GM18517 (cell line): ENCODE data around the gene RAB5A.
"Not testable (repeated sequence)": the region's sequence is repeated elsewhere in the genome, so short reads cannot be mapped to it uniquely, and the experiment has no call there.

ENCODE experiments used
- ATAC-seq: cut with Tn5 transposase; IDR thresholded peaks from one replicate; pipeline ENCODE4 v1.9.1; 2021; ENCODE audit warnings: mild to moderate bottlenecking, moderate library complexity; ENCODE audit not compliant: unreplicated experiment

RAB5A gene

DNA sequence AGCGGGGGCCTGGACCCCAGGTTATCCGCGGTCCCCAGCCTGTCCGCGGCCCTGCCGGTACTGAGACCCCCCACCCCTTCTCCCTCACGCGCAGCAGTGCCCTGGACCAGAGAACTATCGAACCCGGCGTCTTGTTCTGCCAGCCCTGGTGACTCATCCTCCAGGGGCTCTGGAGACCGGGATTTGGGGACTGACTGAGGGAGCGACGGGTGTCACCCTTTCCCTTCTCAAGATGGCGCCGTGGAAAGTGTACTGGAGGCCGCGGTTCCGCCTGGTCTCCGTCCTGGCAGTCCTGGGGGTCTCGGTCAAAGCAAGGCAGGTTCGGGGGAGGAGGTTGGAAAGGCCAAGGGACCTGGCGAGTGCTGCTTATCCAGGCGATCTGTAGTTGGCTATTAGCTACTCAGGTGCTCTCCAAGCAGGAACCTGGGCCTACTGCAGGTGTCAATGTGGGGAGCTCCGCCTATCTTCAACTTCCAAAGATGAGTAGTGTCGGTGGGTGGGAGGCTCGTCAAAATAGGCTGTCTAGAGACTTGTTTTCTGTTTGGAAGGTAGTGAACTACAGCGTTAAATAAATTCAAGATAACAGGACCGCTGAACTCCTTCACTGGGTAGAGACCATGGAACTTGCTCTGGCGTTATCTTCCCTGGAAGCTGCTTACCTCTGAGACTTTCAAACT, 790 bp downstream of the RAB5A start:
- peak; percentile 22 for ATAC-seq

DNA sequence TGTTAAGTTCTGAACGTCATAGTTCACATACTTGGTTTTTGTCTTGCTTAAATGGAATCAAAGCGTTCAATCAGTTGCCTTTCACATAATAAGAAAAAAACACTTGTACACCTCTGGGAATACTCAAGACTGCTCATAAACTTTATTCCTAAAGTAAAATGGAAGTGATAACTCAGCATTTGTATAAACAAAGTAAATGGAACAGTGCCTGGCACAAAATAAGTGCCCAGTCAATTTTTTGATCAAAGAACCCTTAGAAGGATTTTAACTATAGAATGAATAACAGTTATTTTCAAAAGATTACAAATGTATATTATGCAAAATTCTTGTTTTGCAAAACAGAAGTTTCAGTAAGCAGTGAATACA, 1.3 kb downstream of the RAB5A start:
- ATAC-seq = no peak

DNA sequence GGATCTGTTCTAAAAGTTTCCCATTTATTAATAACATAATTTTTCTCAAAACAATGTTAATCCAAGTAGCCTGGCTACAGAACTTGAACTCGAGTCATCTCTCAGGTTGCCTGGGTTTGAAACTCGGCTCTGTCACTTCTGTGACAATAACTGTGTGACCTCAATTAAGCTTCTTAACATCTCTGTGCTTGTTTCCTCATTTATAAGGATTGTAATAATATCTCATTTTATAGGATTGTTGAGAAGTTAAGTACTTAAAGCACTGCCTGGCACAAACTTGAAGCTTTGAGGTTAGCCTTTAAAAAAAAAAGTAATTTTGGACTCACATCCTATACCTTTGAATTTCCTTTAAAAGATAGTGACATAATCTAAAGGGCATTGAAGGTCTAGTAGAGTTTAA, 3.4 kb downstream of the RAB5A start:
- ATAC-seq = no peak

DNA sequence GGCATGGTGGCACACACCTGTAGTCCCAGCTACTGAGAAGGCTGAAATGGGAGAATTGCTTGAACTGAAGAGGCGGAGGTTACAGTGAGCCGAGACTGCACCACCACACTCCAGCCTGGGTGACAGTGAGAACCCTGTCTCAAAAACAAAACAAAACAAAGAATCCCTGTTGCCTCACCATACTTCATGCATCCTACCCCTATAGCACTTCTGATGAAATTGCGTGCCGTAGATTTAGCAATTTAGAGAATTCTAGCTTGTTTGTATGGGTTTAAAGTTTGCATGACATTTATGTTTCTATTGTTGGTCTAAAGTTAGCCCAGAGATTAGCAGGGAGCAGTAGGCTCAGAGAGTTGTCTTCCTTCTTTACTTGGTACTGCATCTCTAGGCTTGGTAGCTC, 7.8 kb downstream of the RAB5A start:
- no peak for ATAC-seq

DNA sequence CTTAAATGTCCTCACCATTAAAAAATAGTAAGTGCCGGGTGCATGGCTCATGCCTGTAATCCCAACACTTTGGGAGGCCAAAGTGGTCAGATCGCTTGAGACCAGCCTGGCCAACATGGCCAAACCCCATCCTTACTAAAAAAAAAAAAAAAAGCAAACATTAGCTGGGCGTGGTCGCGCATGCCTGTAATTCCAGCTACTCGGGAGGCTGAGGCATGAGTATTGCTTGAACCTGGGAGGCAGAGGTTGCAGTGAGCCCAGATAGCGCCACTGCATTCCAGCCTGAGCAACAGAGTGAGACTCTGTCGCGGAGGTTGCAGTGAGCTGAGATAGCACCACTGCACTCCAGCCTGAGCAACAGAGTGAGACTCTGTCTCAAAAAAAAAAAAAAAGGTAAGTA, 10.5 kb downstream of the RAB5A start:
- not testable (repeated sequence) for ATAC-seq

DNA sequence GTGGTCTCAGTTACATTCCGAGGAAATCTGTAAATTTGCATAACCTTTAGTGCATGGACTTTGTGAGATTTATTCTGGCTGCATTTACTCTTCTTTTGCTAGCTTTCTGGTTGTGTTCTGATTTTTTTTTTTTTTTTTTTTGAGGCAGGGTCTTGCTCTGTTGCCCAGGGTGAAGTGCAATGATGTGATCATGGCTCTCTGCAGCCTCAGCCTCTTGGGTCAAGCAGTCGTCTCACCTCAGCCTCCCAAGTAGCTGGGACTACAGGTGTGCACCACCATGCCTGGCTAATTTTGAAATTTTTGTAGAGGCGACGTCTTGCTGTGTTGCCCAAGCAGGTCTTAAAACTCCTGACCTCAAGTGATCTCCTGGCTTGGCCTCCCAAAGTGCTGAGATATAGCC, 12.6 kb downstream of the RAB5A start:
- ATAC-seq = no peak

DNA sequence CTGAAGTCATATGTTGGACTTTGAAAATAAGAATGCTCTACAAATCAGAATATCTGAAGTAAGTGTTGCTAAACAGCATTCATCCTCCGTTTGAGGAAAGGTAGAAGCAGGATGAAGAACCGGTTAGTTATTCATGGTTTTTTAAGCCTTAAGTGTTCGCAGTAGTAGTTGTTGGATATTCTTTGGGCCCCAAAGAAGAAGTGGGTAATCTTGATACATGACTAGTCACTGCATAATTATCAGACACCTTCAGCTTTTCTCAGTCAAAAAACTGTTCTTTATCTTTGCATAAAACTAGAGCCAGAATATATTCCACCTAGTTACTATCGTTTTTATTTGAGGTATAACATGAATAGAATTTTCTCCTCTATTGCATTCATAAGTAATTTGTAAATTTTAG, 13.8 kb downstream of the RAB5A start:
- ATAC-seq = no peak

DNA sequence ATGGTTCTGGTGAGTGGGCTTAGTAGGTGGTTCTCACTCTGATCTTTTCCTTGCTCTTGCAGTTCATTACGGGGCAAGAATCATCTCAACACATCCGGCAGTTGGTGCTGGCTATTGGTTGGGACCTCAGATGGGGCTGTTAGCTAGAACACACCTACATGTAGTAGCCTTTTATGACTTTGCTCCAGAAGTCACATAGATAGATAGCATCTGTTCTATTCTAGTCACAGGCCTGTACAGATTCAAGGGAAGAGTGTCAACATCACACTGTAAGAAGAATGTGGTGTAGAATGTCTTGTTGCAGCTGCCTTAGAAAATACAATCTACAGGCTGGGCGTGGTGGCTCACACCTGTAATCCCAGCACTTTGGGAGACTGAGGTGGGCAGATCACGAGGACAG, 15.1 kb downstream of the RAB5A start:
- no peak for ATAC-seq

DNA sequence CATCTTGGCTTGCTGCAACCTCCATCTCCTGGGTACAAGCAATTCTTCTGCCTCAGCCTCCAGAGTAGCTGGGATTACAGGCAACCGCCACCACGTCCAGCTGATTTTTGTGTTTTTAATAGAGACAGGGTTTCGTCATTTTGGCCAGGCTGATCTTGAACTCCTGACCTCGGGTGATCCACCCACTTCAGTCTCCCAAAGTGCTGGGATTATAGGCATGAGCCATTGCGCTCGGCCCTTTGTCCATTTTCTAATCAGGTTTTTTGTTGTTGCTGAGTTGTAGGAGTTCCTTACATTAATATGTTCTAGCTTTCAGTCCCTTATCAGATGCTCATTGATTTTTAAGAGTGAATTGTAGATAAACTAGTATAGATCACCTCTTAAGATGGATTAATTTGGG, 20.3 kb downstream of the RAB5A start:
- ATAC-seq = no peak

DNA sequence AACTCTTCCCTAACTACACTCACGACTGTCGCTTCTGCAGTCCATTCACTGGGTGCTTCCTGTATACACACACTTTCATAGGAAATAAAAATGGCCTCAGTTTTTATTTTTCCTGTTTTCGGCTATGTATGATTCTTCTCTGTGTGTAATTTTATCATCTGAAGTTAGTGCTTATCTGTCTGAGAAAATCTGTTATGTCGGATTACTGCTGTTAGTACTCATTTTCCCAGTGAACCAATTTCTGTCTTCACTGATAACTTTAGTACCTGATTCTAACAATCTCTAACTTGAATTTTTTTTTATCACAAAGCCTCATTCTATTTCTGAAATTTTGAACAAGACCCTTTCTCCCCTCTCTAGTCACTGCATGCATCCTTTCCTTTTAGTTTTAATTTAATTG, 20.9 kb downstream of the RAB5A start:
- no peak for ATAC-seq

DNA sequence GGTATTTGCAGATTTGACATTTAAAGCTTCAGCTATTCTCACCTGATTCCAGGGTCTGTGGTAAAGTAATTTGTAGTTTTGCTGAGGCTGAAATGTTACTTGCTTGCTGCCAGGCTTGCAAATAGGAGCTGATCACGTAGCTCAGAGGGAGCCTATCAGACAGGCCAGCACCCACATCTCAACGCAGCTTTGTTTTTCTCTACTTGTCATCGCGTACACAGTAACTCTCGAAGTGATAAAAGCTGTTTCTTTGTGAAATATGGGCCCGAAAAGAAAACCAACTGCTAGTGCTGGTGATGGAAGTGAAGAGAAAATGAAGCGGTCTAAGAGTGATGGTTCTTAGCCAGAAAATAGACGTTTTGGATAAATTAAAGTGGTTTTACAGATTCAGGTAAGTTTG, 23.4 kb downstream of the RAB5A start:
- ATAC-seq = no peak

DNA sequence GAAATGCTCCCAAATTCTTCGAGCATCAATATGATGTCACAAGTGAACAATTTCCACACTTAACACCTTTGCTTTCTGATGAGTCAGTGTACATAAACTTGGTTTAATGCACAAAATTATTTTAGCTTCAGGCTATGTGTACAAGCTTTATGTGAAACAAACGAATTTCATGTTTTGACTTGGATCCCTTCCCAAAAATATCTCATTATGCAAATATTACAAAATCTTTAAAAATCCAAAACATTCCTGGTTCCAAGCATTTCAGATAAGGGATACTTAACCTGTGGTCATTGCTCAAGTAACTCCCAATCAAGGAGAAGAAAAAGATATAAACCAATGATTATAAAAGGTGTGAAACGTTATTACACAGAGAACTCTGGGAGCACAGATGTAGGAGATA, 25.2 kb downstream of the RAB5A start:
- no peak for ATAC-seq

DNA sequence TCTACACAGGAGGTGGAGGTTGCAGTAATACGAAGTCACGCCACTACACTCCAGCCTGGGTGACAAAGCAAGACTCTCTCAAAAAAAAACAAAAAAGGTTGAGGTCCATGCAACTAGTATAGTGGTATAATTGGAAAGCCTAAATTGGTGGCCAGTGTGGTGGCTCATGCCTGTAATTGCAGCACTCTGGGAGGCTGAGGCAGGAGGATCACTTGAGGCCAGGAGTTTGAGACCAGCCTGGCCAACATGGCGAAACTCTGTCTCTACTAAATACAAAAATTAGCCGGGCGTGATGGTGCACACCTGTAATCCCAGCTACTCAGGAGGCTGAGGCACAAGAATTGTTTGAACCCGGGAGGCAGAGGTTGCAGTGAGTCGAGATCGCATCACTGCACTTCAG, 42.0 kb downstream of the RAB5A start:
- ATAC-seq = not testable (repeated sequence)

DNA sequence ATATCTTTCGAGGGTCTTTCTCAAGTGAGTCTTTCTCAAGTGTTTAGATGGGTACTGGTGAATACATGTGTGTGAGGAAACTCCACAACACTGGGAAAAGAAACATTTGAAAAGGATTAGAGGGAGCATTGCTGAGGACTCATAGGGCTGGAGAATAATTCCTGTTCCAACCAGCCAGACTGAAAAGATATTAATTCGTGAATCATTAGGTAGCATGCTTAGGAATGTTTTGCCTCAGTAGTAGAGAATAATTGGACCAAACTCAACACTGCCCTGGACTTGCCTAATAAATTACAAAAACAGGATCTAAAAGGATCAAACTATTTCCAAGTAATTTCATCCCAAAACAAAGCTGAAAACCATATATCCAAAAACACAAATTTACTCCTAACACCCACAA, 47.9 kb downstream of the RAB5A start:
- ATAC-seq = no peak

DNA sequence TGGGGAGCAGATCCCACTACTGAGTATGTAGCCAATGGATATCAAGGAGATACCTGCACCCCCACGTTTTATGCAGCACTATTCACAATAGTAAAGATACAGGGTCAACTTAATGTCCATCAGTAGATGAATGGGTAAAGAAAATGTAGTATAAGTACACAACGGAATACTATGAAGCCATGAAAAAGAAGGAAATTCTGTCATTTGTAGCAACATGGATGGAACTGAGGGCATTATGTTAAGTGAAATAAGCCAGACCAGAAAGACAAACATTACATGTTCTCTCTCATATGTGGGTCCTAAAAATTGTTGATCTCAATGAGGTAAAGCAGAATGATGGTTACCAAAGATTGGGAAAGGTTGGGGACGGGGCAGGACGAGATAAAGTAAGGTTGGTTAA, 50.6 kb downstream of the RAB5A start:
- ATAC-seq = no peak

DNA sequence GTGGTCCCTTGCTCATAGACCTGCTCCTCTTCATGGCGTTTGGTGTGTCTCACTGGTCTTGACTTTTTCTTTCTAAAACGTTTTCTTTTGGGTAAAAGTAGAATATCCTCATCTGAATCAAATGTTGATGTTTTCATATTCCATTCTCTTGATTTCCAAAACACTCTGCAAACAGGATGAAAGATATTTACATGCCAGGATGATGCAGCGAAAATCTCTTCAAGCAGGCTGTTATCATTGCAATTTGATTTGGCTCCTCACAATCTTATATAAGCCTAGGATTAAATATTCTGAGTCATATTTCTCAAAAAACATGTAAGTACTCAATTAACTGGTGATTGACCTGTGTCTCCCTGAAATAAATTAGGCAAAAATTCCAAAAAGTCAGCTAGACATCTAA, 55.0 kb downstream of the RAB5A start:
- ATAC-seq = no peak

DNA sequence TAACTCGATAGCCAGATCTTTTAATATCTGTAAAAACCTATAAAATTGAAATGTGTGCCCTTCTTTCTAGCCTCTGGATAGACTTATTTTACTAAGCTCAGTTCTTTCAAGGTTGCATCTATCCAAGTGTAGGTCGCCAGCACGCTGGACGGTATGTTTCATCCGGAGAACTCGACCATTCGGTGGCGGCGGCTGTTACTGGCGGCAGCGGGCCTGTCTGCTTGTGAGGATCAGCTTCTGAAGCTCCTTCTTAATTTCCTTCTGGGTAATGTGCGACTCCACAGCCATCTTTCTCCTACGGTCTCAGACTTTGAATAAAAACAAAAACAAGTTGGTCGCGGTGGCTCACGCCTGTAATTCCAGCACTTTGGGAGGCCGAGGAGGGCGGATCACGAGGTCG, 61.1 kb downstream of the RAB5A start:
- no peak for ATAC-seq

DNA sequence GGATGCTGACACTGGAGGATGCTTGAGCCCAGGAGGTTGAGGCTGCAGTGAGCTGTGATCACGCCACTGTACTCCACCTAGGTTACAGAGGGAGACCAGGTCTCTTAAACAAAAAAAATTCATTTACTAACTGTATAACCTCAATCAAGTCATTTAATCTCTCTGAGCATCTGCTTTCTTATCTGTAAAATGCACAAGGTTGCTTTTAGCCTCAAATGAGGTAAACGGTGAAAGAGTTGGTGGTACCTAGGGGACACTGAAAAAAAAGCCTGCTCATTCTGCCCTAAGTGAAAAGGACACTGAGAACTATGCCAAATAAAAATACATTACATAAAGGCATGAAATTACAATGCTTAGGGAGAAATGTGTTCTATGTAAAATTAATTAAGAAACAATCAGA, 61.7 kb downstream of the RAB5A start:
- no peak for ATAC-seq

DNA sequence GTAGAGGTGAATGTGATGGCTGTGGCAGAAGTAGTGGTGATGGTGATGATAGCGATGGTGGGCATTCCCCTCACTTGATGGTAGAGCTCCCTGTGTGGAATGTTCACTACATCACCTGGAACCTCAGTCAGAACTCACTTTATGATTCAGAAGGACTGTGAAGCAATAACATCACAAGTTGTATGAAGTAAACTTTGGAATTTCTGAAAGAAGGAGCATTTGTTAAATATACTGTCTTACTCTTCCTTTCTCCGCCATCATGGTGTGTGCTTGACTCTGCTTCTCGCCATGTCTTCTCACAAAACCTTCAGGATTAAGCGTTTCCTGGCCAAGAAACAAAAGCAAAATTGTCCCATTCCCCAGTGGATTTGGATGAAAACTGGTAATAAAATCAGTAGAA, 65.3 kb downstream of the RAB5A start, which contains the start of gene PP2D1:
Gene PP2D1 (minus strand): TSS at position 101 of the 400 bp plus-strand sequence. CDS start 192 bp downstream, outside the sequence.
- ATAC-seq = no peak

DNA sequence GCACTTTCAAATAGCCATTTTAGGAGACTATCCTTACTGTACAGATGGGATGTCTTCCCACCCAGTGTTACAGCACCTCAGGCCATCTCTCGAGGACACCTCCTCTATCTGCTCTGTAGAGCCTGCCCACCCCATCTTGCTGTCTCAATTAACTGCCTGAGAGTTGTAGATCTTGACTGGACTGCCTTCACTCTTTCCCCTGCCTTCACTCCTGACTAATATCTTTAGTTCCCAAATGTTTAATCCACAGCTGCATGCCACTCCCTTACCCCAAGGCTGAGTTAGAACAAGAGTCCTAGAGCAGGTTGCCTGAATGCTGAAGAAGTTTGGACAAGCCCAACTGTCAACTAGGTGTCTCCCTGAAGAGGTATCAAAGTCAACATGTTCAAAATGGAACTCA, 66.5 kb downstream of the RAB5A start:
- no peak for ATAC-seq

DNA sequence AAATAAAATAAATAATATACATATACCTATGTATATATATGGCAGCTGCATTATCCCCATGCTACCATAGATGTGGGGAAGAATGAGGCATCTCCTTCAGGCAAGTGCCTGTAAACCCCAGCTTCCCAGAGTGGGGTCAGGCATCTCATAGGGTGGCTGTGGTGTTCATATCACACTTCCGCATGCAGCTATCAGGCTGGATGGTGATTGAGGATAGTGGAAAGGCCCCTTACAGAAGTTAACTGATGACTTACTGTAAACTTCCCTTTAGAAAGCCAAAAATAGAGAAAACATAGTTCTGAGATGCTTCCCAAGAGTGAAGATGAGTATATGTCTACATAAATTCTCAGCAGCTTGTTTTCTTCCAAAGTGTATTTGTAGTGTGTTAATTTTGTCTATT, 68.6 kb downstream of the RAB5A start:
- ATAC-seq = no peak

DNA sequence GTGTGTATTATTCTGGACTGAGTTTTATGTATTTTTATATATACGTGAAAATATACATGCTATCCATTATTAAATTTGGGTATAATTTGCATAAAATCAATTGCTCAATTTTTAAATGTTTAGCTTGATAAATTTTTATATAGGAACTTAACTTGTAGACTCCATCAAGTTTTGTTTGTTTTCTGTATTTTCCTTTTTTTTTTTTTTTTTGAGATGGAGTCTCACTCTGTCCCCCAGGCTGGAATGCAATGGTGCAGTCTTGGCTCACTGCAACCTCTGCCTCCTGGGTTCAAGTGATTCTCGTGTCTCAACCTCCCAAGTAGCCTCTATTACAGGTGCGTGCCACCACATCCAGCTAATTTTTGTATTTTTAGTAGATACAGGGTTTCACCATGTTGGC, 69.2 kb downstream of the RAB5A start:
- ATAC-seq = not testable (repeated sequence)

DNA sequence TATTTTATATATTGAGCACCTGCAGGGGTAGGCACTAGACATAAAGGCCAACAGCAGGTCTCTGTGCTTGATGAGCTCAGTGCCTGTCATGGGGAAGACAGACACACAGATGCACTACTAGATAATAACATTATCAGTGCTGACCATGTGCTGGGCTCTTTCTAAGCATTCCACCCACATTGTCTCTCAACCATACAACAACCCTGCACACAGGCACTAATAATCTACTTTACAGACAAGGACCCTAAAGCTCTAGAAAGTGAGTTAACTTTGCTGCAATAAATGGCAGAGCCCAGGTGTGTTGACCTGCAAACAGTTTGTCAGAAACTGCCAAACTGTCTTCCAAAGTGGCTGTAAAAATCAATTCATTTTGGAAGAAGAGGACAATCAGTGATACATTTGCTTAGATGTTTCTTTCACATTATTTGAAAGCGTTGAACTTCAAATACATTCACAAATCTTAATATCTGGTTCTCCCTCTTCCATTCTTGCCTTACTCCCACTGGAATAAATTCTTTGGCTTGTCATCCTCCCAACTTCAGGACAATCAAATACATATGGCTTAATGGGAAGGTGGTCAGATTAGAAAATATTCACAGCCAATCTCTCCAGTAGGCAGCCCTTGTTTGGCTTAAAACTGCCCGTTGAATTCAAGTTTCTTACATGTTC, 76.2 kb downstream of the RAB5A start:
- no peak for ATAC-seq
